ENCODE measurements around the gene CNP.

DNA sequence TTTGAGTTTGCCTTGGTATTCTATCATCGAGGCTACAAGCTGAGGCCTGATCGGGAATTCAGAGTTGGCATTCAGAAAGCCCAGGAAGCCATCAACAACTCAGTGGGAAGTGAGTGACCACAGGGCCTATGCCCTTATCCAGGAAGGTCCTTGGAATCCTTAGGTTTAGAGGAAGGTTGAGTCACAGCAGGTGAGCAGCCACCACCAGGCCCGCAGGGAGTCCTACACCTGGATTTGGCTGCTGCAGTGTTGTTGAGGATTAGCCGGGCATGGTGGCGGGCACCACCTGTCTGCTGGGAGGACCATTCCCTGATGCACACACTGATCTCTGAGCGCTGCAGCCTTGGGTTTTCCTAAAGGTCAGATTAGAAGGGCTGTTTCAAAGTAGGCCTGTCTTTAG is 31.0 kb upstream of the CNP start:
- no peak for TF ChIP-seq POLR2AphosphoS5 (IDR thresholded peaks at IDR 0.05)
- TF ChIP-seq, protein P1, sequence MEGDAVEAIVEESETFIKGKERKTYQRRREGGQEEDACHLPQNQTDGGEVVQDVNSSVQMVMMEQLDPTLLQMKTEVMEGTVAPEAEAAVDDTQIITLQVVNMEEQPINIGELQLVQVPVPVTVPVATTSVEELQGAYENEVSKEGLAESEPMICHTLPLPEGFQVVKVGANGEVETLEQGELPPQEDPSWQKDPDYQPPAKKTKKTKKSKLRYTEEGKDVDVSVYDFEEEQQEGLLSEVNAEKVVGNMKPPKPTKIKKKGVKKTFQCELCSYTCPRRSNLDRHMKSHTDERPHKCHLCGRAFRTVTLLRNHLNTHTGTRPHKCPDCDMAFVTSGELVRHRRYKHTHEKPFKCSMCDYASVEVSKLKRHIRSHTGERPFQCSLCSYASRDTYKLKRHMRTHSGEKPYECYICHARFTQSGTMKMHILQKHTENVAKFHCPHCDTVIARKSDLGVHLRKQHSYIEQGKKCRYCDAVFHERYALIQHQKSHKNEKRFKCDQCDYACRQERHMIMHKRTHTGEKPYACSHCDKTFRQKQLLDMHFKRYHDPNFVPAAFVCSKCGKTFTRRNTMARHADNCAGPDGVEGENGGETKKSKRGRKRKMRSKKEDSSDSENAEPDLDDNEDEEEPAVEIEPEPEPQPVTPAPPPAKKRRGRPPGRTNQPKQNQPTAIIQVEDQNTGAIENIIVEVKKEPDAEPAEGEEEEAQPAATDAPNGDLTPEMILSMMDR (IDR thresholded peaks at IDR 0.05), result no peak
